ENCODE measurements around the gene UNC13B.

Gene UNC13B

GRCh38 chr9:35280399-35280798 is 118.6 kb downstream of the UNC13B start:
- no peak for DNase-seq

GRCh38 chr9:35285731-35286130 is 123.9 kb downstream of the UNC13B start:
- no peak for DNase-seq

DNA sequence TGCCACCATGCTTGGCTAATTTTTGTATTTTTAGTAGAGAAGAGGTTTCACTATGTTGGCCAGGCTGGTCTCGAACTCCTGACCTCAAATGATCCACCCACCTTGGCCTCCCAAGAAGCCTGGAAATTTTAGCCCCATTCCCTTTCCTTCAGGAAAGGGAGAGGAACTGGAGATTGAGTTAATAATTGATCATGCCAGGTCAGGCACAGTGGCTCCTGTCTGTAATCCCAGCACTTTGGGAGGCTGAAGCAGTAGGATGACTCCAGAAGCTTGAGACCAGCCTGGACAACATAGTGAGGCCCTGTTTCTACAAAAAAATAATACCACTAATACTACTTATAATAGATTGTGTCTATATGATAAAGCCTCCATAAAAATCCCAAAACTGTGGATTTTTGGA is 124.6 kb downstream of the UNC13B start:
- no peak for DNase-seq

DNA sequence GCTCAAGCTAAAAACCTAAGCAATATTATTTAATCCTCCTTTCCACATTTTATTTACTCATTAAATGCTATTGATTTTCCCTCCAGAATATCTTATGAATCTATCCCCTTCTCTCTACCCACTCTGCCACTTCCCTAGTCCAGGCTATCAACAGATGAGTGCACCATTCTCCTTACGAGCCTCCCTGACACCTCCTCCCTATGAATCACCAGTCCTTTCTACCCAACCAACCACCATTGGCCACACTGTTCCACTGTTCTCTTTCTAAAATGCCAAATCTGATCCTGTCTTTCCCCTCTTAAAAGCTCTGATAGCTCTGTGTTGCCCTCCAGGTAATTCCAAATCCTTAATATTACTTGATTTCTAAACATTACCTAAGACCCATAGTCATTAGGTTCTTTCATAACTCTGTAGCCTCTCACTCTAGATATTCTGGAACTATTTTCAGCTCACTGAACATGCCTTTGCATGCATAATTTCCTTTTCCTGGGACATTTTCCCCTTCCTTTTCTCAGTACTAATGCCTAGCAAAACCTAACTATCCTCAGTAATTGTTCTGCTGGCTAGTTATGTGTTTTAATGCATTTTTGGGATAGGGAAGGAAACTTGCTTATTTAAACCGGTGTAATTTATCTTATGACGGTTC is 126.3 kb downstream of the UNC13B start:
- no peak for DNase-seq

DNA sequence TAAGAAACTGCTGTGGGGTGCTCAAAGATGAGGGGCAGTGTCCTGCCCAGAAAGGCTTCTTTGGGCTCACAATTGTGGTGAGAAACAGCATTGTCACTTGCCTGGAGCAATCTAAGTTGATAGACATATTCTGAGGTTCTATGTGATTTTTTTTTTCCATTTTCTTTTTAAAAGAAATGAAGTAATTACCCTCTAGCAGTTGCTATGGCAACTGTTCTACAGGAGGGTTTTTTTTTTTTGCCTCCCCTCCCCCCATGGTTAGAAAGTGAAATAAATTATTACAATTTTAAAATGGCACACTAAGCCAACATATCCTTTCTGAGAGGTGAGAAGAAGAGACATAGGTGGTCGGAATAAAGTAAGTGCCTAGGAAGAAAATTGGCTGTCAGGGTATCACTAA is 127.0 kb downstream of the UNC13B start:
- DNase-seq, result no peak

DNA sequence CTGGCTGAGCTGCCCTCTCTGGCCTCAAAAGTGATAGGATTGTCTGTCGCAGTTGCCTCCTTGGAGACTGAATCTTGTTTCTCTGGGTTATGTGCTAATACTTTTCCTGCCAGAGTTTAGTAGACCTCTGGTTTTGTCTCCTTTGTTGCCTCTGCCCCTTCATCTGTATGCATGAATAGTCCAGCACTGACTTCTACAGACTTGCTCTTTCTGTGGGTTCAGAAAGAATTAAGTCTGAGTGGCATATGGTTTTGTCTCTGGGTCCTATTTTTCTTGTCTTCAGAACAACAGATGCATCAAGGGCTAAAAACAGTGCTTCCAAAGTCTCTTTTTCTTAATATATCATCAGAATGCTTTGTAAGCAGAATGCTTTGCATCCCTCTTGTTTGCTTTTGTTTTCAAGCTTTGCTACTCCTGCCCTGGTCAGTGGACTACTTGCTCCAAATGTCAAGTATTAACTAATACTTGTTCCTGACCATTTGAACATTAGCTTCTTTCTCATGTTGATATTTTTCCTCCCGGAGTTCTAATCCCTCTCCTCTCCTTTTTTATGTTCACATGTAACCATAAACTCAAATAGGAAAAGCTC is 131.7 kb downstream of the UNC13B start:
- DNase-seq, result no peak

DNA sequence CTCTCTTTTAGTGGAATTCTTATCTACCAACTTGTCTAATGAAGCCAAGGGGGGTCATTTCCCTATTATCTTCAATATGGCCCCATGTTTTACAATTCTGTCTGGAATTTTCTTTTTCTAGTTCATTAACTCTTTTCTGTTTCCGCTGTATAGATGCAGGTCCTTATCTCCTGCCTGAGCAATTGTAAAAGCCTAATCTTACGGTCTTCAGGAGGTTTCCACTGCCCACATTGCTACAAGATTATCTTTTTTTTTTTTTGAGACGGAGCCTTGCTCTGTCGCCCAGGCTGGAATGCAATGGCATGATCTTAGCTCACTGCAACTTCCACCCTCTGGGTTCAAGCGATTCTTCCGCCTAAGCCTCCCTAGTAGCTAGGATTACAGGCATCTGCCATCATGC is 132.3 kb downstream of the UNC13B start:
- DNase-seq, result no peak

GRCh38 chr9:35294556-35294955 is 132.7 kb downstream of the UNC13B start:
- no peak for DNase-seq

DNA sequence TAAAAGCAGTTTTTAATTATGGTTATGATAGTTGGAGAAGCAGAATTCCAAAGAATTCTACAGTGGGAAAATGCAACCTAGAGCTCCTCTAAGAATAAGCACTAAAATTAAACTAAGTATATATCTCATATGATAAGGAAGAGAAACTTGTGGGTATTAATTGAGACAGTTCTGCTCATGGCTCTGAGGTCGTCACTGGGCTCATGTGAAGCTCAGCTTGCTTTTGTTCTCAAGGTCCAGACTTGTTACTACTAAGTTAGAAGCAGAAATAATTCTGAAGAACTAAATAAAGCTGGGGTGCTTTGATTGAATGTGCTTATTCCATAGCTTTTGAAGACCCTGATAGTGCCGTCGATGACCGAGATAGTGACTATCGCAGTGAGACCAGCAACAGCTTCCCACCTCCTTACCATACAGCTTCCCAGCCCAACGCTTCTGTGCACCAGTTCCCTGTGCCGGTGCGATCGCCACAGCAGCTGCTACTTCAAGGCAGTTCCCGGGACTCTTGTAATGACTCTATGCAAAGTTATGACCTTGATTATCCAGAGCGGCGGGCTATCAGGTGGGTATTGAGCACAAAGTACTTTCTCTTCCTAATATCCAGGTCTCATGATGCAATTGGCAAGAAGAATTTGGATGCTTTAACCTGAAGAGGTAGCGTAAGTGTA is 133.7 kb downstream of the UNC13B start:
- DNase-seq, result no peak

DNA sequence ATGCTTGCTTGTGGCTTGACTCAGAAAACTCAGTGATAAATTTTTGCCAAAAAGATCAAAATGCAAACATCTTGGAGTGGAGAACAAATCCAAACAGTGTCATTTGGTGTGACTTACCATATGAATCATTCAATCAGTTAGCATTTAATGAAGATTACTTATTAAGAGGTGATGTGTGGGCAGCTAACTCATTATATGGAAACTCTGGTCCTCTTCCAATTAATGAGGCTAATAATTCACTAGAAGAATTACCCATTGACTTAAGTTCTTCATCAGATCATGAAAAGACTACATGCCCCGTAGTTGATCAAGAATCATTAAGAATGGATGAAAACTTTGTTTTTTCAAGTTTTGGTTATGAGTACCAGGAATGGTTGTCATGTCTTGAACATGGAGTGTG is 141.8 kb downstream of the UNC13B start:
- no peak for DNase-seq

DNA sequence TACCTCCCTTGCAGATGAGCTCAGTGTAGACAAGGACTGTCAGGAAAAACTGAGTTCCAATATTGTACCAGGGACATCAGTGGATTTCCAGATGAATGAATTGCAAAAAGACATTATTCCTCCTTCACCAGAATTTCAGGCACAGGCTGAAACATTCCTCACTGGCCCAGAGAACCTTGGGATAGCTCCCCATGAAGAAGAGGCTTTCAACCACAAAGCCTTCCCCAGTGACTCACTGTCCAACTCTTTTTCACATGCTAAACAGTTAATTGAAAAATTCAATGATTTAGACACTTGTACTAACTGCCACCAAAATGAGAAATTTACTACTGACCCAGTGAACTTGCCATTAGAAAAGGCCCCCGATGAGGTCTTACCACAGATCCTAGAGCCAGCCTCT is 144.5 kb downstream of the UNC13B start:
- DNase-seq, result no peak

DNA sequence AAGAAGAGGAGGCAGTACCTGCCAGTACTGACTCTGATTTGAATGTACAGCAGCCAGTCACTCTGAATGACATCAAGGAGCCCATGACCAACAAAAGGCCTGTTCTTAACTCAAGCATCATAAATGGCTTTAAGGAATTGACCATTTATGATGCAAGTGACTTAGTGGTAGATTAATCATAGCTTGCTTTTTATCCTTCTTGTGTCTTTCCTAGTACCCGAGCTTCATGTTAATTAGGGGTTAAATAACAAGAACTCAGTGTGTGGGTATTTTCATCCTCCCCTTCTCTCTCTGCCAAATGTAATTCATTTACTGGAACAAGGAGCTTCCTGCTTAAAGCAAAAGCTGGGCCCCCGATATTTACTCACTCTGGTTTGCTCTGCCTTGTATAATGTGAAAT is 146.5 kb downstream of the UNC13B start:
- DNase-seq, result no peak

DNA sequence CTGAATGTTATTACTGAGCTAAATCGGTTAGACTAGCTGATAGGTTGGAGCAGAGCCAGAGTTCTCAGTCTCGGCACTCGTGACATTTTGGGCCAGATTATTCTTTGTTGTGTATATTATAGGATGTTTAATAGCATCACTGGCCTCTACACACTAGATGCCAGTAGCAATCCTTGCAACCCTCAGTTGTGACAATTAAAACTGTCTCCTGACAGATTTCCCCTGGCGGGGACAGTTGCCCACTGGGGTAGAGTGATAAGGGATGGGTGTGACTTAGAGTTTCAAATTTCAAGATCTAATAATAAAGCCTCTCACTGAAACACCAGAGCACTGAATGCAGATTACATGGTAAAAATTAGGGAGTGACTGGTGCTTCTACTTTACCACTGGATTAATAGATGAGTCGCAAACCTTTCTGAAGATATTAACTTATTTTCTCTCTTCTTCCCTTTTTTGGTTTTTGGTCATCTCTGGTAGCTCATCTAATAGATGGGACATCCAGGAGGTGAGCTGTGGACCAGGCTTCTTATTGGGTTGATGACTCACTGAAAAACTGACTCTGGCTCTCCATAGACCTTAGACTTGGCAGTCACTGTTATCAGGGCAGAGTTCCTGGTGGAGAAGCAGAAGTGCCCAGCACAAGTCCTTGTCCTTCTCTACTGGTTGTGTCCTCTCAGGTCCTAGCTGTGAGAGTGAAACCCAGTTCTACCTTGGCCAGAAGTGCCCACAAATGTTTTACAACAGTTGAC is 150.3 kb downstream of the UNC13B start:
- no peak for DNase-seq

GRCh38 chr9:35313460-35313859 is 151.7 kb downstream of the UNC13B start:
- no peak for DNase-seq

DNA sequence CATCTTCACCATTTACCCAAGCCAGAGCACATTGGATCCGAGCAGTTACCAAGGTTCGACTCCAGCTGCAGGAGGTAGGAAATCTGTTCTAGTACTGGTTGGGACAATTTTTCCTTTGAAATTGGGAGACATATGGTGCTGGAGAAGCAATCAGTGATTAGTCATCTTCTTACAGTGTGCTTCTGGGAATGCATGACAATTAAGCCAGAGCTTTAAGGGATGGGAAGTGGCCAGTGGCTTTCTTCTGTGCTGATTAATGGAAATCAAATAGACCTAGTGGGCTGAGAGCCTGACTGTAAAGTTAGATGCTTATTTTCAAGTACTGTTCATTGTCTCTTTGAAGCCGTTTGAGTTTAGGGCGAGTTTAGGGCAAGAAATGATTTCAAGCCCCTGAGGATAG is 152.1 kb downstream of the UNC13B start:
- DNase-seq, result no peak

- DNase-seq, result no peak
These were observed 156.9 kb downstream of the UNC13B start for GRCh38 chr9:35318741-35319140.

DNA sequence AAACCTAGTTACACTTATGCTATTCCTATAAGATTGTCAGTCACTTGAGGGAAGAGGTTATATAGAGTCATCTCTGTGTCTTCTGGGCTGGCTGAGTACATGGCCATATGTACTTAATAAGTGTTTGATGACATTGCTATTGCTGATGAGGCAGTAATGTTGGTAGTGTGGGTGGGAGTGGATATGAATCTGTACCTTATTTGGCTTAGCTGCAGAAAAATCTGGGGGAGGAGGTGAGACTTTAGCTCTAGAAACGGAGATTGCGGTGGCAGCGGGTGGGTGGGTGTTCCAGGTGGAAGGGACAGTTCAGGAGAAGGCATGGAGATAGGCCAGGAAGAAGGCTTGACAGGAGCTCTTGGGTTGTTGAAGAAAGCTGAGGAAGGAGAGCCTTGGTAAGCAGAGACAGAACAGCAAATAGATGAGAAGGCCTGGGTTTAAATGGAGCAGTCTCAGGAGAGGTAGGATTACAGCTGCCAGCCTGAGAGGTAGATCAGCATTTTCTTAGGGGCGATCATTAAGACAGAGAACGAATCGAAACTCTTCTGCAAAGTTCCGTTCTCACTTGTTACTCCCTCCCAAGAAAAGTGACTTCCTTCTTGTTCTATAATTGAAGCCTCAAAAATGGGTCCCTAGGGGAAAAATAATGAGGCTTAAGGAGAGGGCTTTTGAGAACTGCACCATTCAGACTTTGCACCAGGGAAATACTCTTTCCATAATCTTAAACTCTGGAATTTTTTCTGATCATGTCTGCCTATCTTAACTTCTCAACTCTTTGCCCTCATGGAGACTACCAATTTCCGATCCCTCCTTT is 160.5 kb downstream of the UNC13B start:
- no peak for DNase-seq

DNA sequence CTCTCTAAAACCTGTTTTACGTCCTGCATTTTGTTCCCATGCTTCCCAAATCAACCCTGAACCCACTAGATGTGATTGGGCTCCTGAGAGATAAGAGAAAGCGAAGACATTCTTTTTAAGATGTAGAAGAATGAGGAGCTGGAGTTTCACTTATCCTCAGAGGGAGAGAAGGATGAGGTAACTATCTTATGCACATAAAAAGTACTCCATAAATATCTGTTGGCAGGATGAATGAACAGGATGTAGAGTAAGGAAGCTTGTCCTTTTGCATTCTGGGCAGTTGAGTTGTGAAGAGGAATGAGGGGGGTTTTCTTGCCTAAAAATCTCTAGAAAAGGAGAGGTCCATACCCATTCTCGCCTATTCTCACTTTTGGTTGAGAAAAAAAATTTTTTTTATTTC is 163.2 kb downstream of the UNC13B start:
- DNase-seq, result no peak

GRCh38 chr9:35333551-35333950 is 171.7 kb downstream of the UNC13B start:
- no peak for DNase-seq

DNA sequence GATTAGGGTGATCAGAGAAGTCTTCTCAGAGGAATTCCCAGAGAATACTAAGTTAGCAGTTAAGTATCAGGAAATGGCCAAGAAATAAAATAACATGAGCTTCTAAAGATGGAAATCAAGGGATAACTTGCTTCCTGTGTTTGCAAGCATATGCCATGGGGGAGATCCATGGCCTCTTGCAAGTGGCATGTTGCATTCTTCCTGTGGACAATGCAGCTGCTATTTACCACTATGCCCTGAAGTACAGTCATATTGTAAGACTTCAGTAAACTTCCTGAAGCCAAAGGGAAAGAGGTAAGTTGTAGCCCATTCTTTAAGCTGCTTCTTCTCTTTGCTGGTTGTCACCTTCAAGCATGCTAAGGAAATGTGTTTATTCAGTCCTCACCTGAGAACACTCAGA is 173.4 kb downstream of the UNC13B start:
- no peak for DNase-seq

DNA sequence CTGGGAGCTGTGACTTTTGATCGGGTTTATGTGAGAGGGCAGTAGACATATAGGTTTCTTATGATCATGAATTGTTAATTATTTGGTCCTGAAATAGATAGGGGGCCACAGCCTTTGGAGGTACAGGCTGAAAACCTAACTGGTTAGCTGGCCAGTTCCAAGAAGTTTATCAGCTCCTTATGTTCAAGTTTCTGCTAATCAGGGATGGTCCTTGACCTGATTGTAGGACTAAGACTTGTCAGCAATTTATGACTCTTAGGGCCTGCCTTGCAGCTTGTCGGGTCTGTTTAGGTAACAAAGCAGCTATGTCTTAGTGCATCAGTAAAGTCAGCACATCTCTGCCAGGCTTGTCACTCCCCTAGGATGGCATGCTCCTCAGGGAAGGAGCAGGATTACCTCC is 176.3 kb downstream of the UNC13B start:
- no peak for DNase-seq

- no peak for DNase-seq
These were observed 176.9 kb downstream of the UNC13B start for GRCh38 chr9:35338561-35339274.

Data from CD4-positive, alpha-beta T cell treated with Interleukin-15 for 1 hour (primary cell).